Liver (tissue), 9 donors: ENCODE data around the gene SARDH. TPM values are rescaled to one million over a fixed set of nuclear protein-coding genes. Genes with fewer than 3 reads are reported as not detected.
A peak's percentile ranks its signal among the peaks of the same experiment; 100 is the strongest.

Source experiments
- DNase-seq: peaks from one replicate; pipeline ENCODE4 v3.0.0-alpha.2; 2017; ENCODE audit warnings: low spot score
- H3K27ac ChIP-seq, 2 donors: one replicate each; pipeline ENCODE4 v1.7.0; 2013; ENCODE audit warnings: inconsistent platforms in 2 of 2, low read length in 2 of 2, control low read depth in 1 of 2, low read depth in 1 of 2, mild to moderate bottlenecking in 1 of 2
- H3K27me3 ChIP-seq, 4 donors: one replicate each; pipeline versions ENCODE4 v1.6.1 to v1.7.0; 2013; ENCODE audit warnings: low read length in 3 of 4, inconsistent platforms in 1 of 4, mild to moderate bottlenecking in 1 of 4, moderate library complexity in 1 of 4; ENCODE audit not compliant: control insufficient read depth in 4 of 4, insufficient read depth in 4 of 4
- H3K36me3 ChIP-seq, 4 donors: one replicate each; pipeline versions ENCODE4 v1.6.1 to v1.7.0; 2013; ENCODE audit warnings: low read length in 3 of 4, mild to moderate bottlenecking in 3 of 4, low read depth in 1 of 4, moderate library complexity in 1 of 4; ENCODE audit not compliant: control insufficient read depth in 4 of 4, insufficient read depth in 3 of 4
- H3K4me1 ChIP-seq, 4 donors: one replicate each; pipeline versions ENCODE4 v1.6.1 to v1.7.0; 2013; ENCODE audit warnings: low read length in 3 of 4, mild to moderate bottlenecking in 3 of 4, moderate library complexity in 1 of 4; ENCODE audit not compliant: control insufficient read depth in 4 of 4, insufficient read depth in 4 of 4
- H3K4me3 ChIP-seq, 3 donors: one replicate each; pipeline versions ENCODE4 v1.6.1 to v1.7.0; 2013; ENCODE audit warnings: low read length in 3 of 3, control low read depth in 1 of 3, low read depth in 1 of 3, mild to moderate bottlenecking in 1 of 3
- H3K9ac ChIP-seq, 2 donors: one replicate each; pipeline ENCODE4 v1.7.0; 2013; ENCODE audit warnings: low read length in 2 of 2, mild to moderate bottlenecking in 2 of 2, moderate library complexity in 2 of 2, control low read depth in 1 of 2, low read depth in 1 of 2
- H3K9me3 ChIP-seq, 4 donors: one replicate each; pipeline versions ENCODE4 v1.6.1 to v1.7.0; 2013; ENCODE audit warnings: low read length in 3 of 4; ENCODE audit not compliant: control insufficient read depth in 4 of 4
- EGR1 ChIP-seq, 2 donors: IDR thresholded peaks; 2 replicates each; pipeline ENCODE4 v1.6.1; 2016 to 2018; ENCODE audit warnings: antibody characterized with exemption in 2 of 2, low read depth in 2 of 2
- FOXA1 ChIP-seq: IDR thresholded peaks from 2 replicates; pipeline ENCODE4 v1.6.1; 2016; ENCODE audit warnings: antibody characterized with exemption
- FOXA2 ChIP-seq: IDR thresholded peaks from 2 replicates; pipeline ENCODE4 v1.6.1; 2016; ENCODE audit warnings: antibody characterized with exemption
- GABPA ChIP-seq, 2 donors: IDR thresholded peaks in 1 of 2; conservative IDR thresholded peaks in 1 of 2; 2 replicates each; pipeline ENCODE4 v1.6.1; 2016; ENCODE audit warnings: antibody characterized with exemption in 2 of 2, mild to moderate bottlenecking in 1 of 2, moderate library complexity in 1 of 2
- HNF4A ChIP-seq, 2 donors: conservative IDR thresholded peaks; 2 replicates each; pipeline ENCODE4 v1.6.1; 2016; ENCODE audit warnings: antibody characterized with exemption in 2 of 2, mild to moderate bottlenecking in 2 of 2
- HNF4G ChIP-seq: IDR thresholded peaks from 2 replicates; pipeline ENCODE4 v1.6.1; 2016; ENCODE audit warnings: antibody characterized with exemption
- JUND ChIP-seq, 2 donors: IDR thresholded peaks; 2 replicates each; pipeline ENCODE4 v1.6.1; 2016; ENCODE audit warnings: antibody characterized with exemption in 2 of 2
- NR2F2 ChIP-seq: IDR thresholded peaks from 2 replicates; pipeline ENCODE4 v1.6.1; 2016; ENCODE audit warnings: antibody characterized with exemption
- RAD21 ChIP-seq, 2 donors: IDR thresholded peaks; 2 replicates each; pipeline ENCODE4 v1.6.1; 2016; ENCODE audit warnings: antibody characterized with exemption in 2 of 2, mild to moderate bottlenecking in 2 of 2
- RXRA ChIP-seq, 2 donors: IDR thresholded peaks; 2 replicates each; pipeline ENCODE4 v1.6.1; 2017 to 2018; ENCODE audit warnings: antibody characterized with exemption in 2 of 2, mild to moderate bottlenecking in 1 of 2
- SP1 ChIP-seq: IDR thresholded peaks from 2 replicates; pipeline ENCODE4 v1.6.1; 2018; ENCODE audit warnings: antibody characterized with exemption, mild to moderate bottlenecking
- TAF1 ChIP-seq: conservative IDR thresholded peaks from 2 replicates; pipeline ENCODE4 v1.6.1; 2016; ENCODE audit warnings: antibody characterized with exemption, mild to moderate bottlenecking
- YY1 ChIP-seq: IDR thresholded peaks from 2 replicates; pipeline ENCODE4 v1.6.1; 2016; ENCODE audit warnings: antibody characterized with exemption, mild to moderate bottlenecking
- WGBS: extraction: QIAGEN DNeasy Blood & Tissue Kit; methylation state at CpG from one replicate; pipeline ENCODE4 v1.1.7; 2013; 5-methylcytosine and 5-hydroxymethylcytosine counted together
- polyA plus RNA-seq, 2 donors: library from polyadenylated mRNA; stranded (reverse) in 1 of 2; unstranded in 1 of 2; fragments of 200-250 nt in 1 of 2; fragments of >200 nt in 1 of 2; fragmentation: Nextera tagmentation in 1 of 2; extraction: Ambion mirVana in 1 of 2; gene quantifications; one replicate each; pipeline versions ENCODE4 v1.2.1 to v1.2.3, GENCODE V29; 2013 to 2015
- total RNA-seq, 2 donors: library from RNA; depleted of rRNA; stranded (reverse); fragments of >200 nt; gene quantifications; one replicate each; pipeline ENCODE4 v1.2.3, GENCODE V29; 2014
- TF ChIP-seq, protein P1 (sequence below): IDR thresholded peaks from 2 replicates; pipeline ENCODE4 v1.6.1; 2016; ENCODE audit warnings: antibody characterized with exemption
- TF ChIP-seq, protein P2 (sequence below): IDR thresholded peaks from 2 replicates; pipeline ENCODE4 v1.6.1; 2016; ENCODE audit warnings: antibody characterized with exemption
- TF ChIP-seq, protein P3 (sequence below): IDR thresholded peaks from 2 replicates; pipeline ENCODE4 v1.6.1; 2016; ENCODE audit warnings: antibody characterized with exemption, mild to moderate bottlenecking
- TF ChIP-seq, protein P4 (sequence below): IDR thresholded peaks from 2 replicates; pipeline ENCODE4 v1.6.1; 2016; ENCODE audit warnings: antibody characterized with exemption
- TF ChIP-seq, protein P5 (sequence below): fragments of 150-350 bp; IDR thresholded peaks from 2 replicates; pipeline ENCODE4 v1.5.1; 2017; ENCODE audit warnings: improper control_type of control experiment, low read depth, low read length; ENCODE audit not compliant: missing input control
- donor health status: healthy.
- donor health status: healthy.
- donor health status: healthy.
- donor health status: healthy.
- donor health status: healthy.

Gene SARDH
- total and polyA plus RNA-seq, 4 donors, result 53.7 to 291 (median 63.4) TPM

DNA sequence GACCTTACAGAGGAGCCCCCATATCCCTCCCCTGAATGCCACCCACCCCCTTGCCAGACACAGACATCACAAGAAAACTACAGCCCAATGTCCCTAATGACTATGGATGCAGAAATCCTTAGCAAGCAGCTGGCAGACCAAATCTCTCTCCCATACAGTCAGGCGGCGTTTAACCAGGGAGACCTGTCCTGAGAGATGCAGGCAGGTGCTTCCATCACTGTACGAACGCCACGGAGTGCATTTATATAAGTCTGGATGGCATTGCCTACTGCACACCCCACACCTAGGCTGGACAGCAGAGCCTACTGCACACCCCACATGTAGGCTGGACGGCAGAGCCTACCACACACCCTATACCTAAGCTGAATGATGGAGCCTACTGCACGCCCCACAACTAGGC, 34.4 kb upstream of the SARDH start:
- H3K27ac ChIP-seq, result no peak overlapping the region
- H3K4me1 ChIP-seq, result peaks cover 4 to 40% (median 29%) of the 10 kb centered on the region in 4 donors
- H3K36me3 ChIP-seq, result peaks cover 7 to 47% (median 18%) of the 10 kb centered on the region in 4 donors
- WGBS, result 95% methylated on average over 7 of the region's 7 CpGs
- no peak overlapping the region for H3K9ac ChIP-seq
- DNase-seq, result no peak
- no peaks in the 10 kb centered on the region for H3K27me3 ChIP-seq
- H3K9me3 ChIP-seq, result no peaks in the 10 kb centered on the region
- H3K4me3 ChIP-seq, result no peak overlapping the region
- TF ChIP-seq, protein P1, sequence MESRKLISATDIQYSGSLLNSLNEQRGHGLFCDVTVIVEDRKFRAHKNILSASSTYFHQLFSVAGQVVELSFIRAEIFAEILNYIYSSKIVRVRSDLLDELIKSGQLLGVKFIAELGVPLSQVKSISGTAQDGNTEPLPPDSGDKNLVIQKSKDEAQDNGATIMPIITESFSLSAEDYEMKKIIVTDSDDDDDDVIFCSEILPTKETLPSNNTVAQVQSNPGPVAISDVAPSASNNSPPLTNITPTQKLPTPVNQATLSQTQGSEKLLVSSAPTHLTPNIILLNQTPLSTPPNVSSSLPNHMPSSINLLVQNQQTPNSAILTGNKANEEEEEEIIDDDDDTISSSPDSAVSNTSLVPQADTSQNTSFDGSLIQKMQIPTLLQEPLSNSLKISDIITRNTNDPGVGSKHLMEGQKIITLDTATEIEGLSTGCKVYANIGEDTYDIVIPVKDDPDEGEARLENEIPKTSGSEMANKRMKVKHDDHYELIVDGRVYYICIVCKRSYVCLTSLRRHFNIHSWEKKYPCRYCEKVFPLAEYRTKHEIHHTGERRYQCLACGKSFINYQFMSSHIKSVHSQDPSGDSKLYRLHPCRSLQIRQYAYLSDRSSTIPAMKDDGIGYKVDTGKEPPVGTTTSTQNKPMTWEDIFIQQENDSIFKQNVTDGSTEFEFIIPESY, result no peak
- TF ChIP-seq FOXA2, result no peak
- no peak for TF ChIP-seq GABPA (IDR thresholded peaks at IDR 0.05 in 1 of 2, conservative IDR thresholded peaks at IDR 0.05 in 1 of 2)
- no peak for TF ChIP-seq FOXA1
- TF ChIP-seq HNF4G, result no peak
- TF ChIP-seq HNF4A (conservative IDR thresholded peaks at IDR 0.05), result no peak
- TF ChIP-seq, protein P2, sequence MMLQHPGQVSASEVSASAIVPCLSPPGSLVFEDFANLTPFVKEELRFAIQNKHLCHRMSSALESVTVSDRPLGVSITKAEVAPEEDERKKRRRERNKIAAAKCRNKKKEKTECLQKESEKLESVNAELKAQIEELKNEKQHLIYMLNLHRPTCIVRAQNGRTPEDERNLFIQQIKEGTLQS, result no peak
- TF ChIP-seq, protein P3, sequence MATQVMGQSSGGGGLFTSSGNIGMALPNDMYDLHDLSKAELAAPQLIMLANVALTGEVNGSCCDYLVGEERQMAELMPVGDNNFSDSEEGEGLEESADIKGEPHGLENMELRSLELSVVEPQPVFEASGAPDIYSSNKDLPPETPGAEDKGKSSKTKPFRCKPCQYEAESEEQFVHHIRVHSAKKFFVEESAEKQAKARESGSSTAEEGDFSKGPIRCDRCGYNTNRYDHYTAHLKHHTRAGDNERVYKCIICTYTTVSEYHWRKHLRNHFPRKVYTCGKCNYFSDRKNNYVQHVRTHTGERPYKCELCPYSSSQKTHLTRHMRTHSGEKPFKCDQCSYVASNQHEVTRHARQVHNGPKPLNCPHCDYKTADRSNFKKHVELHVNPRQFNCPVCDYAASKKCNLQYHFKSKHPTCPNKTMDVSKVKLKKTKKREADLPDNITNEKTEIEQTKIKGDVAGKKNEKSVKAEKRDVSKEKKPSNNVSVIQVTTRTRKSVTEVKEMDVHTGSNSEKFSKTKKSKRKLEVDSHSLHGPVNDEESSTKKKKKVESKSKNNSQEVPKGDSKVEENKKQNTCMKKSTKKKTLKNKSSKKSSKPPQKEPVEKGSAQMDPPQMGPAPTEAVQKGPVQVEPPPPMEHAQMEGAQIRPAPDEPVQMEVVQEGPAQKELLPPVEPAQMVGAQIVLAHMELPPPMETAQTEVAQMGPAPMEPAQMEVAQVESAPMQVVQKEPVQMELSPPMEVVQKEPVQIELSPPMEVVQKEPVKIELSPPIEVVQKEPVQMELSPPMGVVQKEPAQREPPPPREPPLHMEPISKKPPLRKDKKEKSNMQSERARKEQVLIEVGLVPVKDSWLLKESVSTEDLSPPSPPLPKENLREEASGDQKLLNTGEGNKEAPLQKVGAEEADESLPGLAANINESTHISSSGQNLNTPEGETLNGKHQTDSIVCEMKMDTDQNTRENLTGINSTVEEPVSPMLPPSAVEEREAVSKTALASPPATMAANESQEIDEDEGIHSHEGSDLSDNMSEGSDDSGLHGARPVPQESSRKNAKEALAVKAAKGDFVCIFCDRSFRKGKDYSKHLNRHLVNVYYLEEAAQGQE, result no peak
- TF ChIP-seq TAF1, result no peak
- no peak for TF ChIP-seq NR2F2
- TF ChIP-seq, protein P4, sequence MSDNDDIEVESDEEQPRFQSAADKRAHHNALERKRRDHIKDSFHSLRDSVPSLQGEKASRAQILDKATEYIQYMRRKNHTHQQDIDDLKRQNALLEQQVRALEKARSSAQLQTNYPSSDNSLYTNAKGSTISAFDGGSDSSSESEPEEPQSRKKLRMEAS, result no peak
- no peak for TF ChIP-seq EGR1 (IDR thresholded peaks at IDR 0.05; ENCODE audit: low read depth in 2 of 2)
- TF ChIP-seq JUND (IDR thresholded peaks at IDR 0.05), result no peak
- TF ChIP-seq RXRA (IDR thresholded peaks at IDR 0.05), result no peak
- no peak for TF ChIP-seq RAD21 (IDR thresholded peaks at IDR 0.05)

DNA sequence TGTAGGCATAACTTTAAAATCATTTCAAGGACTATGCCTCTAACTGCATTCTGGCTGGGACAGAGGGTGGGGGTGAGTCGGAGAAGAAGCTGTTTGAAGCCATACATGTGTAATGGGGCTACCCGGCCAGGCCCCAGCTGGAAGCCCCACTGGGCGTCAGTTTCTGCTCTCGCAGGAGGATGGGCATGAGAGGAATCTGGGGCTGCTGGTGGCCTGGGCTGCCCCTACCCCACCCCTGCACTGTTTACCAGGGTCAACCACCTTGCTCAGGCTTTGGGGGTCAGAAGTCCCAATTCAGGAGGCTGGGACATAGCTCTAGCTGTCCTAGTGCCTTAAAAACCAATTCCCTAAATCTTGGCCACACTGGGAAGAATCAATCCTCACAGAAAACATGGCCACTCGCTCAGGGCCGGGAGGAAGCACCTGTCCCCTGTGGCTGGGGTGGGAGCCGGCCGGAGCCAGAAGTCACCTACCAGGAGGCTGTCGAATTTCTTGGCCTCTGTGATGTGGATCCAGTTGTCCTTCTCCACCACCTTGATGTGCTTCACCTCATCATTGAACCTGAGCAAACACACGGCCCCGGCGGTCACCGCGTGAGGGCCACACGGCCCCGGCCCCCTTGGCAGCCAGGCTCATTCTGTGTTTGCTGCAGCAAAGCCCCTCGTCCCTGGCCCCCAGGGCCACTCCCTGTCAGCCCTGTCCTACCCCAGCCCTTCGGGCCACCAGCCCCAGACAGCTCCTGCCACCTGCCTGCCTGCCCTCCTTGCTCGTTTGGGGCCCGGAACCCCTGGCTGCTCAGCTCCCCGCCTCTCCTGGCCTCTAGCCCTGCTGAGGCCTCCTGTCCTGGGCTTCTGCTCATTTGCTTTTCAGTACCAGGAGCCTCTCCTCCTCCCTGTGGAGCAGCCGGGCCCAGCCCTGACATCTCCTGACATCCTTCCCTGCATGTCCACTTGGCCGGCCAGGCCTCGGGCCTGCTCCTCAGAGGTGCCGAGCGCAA, 33.6 kb upstream of the SARDH start:
- Histone ChIP-seq H3K27ac (peak overlapping the region in 1 of 2 donors; percentile 32), H3K9me3 (no peaks in the 10 kb centered on the region), H3K4me3 (no peak overlapping the region), H3K36me3 (peaks cover 7 to 45% (median 15%) of the 10 kb centered on the region in 4 donors), H3K4me1 (peaks cover 4 to 42% (median 29%) of the 10 kb centered on the region in 4 donors), H3K9ac (no peak overlapping the region), H3K27me3 (no peaks in the 10 kb centered on the region)
- 91% methylated on average over 26 of the region's 26 CpGs for WGBS
- no peak for DNase-seq
- TF ChIP-seq, protein P3, result no peak
- TF ChIP-seq EGR1 (IDR thresholded peaks at IDR 0.05; ENCODE audit: low read depth in 2 of 2), result no peak
- TF ChIP-seq GABPA (IDR thresholded peaks at IDR 0.05 in 1 of 2, conservative IDR thresholded peaks at IDR 0.05 in 1 of 2), result no peak
- TF ChIP-seq, protein P5, sequence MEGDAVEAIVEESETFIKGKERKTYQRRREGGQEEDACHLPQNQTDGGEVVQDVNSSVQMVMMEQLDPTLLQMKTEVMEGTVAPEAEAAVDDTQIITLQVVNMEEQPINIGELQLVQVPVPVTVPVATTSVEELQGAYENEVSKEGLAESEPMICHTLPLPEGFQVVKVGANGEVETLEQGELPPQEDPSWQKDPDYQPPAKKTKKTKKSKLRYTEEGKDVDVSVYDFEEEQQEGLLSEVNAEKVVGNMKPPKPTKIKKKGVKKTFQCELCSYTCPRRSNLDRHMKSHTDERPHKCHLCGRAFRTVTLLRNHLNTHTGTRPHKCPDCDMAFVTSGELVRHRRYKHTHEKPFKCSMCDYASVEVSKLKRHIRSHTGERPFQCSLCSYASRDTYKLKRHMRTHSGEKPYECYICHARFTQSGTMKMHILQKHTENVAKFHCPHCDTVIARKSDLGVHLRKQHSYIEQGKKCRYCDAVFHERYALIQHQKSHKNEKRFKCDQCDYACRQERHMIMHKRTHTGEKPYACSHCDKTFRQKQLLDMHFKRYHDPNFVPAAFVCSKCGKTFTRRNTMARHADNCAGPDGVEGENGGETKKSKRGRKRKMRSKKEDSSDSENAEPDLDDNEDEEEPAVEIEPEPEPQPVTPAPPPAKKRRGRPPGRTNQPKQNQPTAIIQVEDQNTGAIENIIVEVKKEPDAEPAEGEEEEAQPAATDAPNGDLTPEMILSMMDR, result no peak
- no peak for TF ChIP-seq TAF1
- TF ChIP-seq, protein P2, result no peak
- TF ChIP-seq, protein P4, result no peak
- no peak for TF ChIP-seq YY1
- TF ChIP-seq SP1, result no peak
- TF ChIP-seq JUND (IDR thresholded peaks at IDR 0.05), result no peak
